Parathyroid adenoma (tissue), 2 donors: ENCODE measurements around the gene YY1.

Experiments
- H2AFZ ChIP-seq: fragments of 300-600 bp; sonication (generic); one replicate; pipeline ENCODE4 v1.7.0; 2017; ENCODE audit warnings: antibody characterized with exemption, mild to moderate bottlenecking
- H3K27ac ChIP-seq: fragments of 300-600 bp; sonication (generic); one replicate; pipeline ENCODE4 v1.7.0; 2017
- H3K27me3 ChIP-seq: fragments of 300-600 bp; sonication (generic); one replicate; pipeline ENCODE4 v1.7.0; 2017; ENCODE audit warnings: low read length; ENCODE audit not compliant: control insufficient read depth, insufficient read depth
- H3K36me3 ChIP-seq: fragments of 300-600 bp; sonication (generic); one replicate; pipeline ENCODE4 v1.7.0; 2017; ENCODE audit warnings: low read length; ENCODE audit not compliant: control insufficient read depth, insufficient read depth
- H3K4me1 ChIP-seq: fragments of 300-600 bp; sonication (generic); one replicate; pipeline ENCODE4 v1.7.0; 2017; ENCODE audit warnings: control low read depth
- H3K4me2 ChIP-seq: fragments of 300-600 bp; sonication (generic); one replicate; pipeline ENCODE4 v1.7.0; 2017; ENCODE audit warnings: low read length
- H3K4me3 ChIP-seq: fragments of 300-600 bp; sonication (generic); one replicate; pipeline ENCODE4 v1.7.0; 2017; ENCODE audit warnings: low read depth, low read length
- H3K79me2 ChIP-seq: fragments of 300-600 bp; sonication (generic); one replicate; pipeline ENCODE4 v1.7.0; 2017; ENCODE audit warnings: control low read depth
- H3K9ac ChIP-seq: fragments of 300-600 bp; sonication (generic); one replicate; pipeline ENCODE4 v1.7.0; 2017; ENCODE audit warnings: mild to moderate bottlenecking
- H3K9me3 ChIP-seq: fragments of 300-600 bp; sonication (generic); one replicate; pipeline ENCODE4 v1.7.0; 2017; ENCODE audit warnings: low read length; ENCODE audit not compliant: control insufficient read depth
- TF ChIP-seq, protein P1 (sequence below): fragments of 300-600 bp; sonication (generic); IDR thresholded peaks from one replicate; pipeline ENCODE4 v1.7.0; 2017; ENCODE audit warnings: antibody characterized with exemption, mild to moderate bottlenecking
- donor health status: primary hyperparathyroidism.

Gene YY1

DNA sequence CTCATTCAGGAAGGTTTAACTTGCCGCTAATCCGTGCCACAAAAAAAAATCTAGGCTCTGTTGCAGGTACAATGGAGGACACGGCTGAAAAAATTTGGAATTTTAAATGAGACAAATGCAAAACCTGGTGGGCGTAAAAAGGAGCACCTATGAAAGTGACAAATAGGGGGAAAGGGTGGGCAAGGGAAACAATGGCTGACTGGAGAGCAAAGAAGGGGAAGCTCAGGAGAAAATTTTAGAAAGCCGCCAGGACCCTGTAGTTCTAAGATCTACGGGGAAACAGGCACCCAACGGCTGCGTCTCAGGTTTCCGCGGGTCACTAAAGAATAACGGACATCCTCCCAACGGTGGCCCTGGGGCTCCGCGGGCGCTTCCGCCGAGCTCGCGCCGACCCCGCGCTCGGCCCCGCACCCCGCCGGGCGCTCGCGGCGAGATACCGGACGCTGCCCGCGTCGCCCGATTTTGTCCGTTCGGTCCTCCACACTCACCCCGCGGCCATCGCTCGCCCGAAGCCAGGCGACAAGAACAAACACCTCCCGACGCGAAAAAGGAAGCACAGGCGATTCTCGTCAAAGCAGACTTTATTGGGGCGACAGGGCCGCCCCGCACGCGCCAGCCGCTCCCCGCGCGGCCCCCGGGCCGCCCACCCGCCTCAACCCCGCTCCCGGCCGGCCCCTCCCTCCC is 1.1 kb upstream of the YY1 start:
- H3K27ac ChIP-seq, result peak overlapping the region; percentile 86
- peaks cover 60% of the 10 kb centered on the region for H3K79me2 ChIP-seq
- H3K27me3 ChIP-seq, result no peaks in the 10 kb centered on the region
- peak overlapping the region; percentile 61 for H3K4me2 ChIP-seq
- H3K4me1 ChIP-seq, result peaks cover 20% of the 10 kb centered on the region
- peak overlapping the region; percentile 67 for H2AFZ ChIP-seq
- no peaks in the 10 kb centered on the region for H3K9me3 ChIP-seq
- H3K4me3 ChIP-seq, result peak overlapping the region; percentile 58
- no peaks in the 10 kb centered on the region for H3K36me3 ChIP-seq
- TF ChIP-seq, protein P1, sequence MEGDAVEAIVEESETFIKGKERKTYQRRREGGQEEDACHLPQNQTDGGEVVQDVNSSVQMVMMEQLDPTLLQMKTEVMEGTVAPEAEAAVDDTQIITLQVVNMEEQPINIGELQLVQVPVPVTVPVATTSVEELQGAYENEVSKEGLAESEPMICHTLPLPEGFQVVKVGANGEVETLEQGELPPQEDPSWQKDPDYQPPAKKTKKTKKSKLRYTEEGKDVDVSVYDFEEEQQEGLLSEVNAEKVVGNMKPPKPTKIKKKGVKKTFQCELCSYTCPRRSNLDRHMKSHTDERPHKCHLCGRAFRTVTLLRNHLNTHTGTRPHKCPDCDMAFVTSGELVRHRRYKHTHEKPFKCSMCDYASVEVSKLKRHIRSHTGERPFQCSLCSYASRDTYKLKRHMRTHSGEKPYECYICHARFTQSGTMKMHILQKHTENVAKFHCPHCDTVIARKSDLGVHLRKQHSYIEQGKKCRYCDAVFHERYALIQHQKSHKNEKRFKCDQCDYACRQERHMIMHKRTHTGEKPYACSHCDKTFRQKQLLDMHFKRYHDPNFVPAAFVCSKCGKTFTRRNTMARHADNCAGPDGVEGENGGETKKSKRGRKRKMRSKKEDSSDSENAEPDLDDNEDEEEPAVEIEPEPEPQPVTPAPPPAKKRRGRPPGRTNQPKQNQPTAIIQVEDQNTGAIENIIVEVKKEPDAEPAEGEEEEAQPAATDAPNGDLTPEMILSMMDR, result no peak
- no peak overlapping the region for H3K9ac ChIP-seq

DNA sequence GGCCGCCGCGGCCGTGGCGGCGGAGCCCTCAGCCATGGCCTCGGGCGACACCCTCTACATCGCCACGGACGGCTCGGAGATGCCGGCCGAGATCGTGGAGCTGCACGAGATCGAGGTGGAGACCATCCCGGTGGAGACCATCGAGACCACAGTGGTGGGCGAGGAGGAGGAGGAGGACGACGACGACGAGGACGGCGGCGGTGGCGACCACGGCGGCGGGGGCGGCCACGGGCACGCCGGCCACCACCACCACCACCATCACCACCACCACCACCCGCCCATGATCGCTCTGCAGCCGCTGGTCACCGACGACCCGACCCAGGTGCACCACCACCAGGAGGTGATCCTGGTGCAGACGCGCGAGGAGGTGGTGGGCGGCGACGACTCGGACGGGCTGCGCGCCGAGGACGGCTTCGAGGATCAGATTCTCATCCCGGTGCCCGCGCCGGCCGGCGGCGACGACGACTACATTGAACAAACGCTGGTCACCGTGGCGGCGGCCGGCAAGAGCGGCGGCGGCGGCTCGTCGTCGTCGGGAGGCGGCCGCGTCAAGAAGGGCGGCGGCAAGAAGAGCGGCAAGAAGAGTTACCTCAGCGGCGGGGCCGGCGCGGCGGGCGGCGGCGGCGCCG is 381 bp downstream of the YY1 start:
- no peaks in the 10 kb centered on the region for H3K27me3 ChIP-seq
- peak overlapping the region; percentile 79 for H3K4me2 ChIP-seq
- H2AFZ ChIP-seq, result peak overlapping the region; percentile 75
- no peaks in the 10 kb centered on the region for H3K36me3 ChIP-seq
- TF ChIP-seq, protein P1, result no peak
- peak overlapping the region; percentile 92 for H3K27ac ChIP-seq
- H3K79me2 ChIP-seq, result peaks cover 62% of the 10 kb centered on the region
- H3K4me3 ChIP-seq, result peak overlapping the region; percentile 94
- H3K9ac ChIP-seq, result peak overlapping the region; percentile 83
- no peaks in the 10 kb centered on the region for H3K9me3 ChIP-seq
- H3K4me1 ChIP-seq, result peaks cover 25% of the 10 kb centered on the region

DNA sequence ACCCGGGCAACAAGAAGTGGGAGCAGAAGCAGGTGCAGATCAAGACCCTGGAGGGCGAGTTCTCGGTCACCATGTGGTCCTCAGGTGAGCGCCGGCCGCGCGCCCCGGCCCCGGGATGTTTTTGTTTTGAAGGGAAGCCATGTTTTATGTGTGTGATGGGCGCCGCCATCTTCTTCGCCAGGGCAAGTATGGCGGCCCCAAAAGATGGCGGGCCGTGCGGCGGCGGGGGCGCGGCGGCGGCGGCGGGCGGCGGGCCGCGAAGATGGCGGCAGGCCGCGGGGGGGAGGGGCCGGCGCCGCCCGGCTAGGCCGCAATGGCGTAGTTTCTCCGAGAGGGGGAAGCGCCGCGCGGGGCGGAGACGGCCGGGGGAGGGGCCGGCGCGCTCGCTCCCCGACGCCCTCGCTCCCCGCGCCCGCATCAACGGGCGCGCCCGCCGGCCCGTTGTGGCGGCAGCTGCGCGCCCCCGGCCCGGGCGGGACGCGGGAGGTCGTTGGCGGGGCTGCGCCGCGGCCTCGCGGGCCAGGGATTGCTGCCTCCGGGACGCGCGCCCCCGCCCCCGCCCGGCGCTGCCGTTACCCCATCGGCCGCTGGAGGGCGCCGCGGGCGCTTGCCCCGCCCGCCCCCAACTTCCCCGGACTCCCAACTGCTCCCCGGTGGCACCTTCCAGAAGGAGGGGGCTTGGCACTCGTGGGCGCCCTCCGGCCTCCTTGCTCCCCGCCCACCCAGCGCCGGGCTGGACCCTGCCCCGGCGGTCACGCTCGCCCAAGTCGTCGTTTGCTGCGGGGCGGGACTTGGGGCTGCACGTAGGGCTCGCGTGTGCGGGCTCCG is 1.1 kb downstream of the YY1 start:
- H3K79me2 ChIP-seq, result peaks cover 65% of the 10 kb centered on the region
- H3K4me2 ChIP-seq, result peak overlapping the region; percentile 91
- H3K27ac ChIP-seq, result peak overlapping the region; percentile 92
- peaks cover 25% of the 10 kb centered on the region for H3K4me1 ChIP-seq
- TF ChIP-seq, protein P1, result peak; percentile 73
- H3K9ac ChIP-seq, result peak overlapping the region; percentile 83
- H3K9me3 ChIP-seq, result no peaks in the 10 kb centered on the region
- peak overlapping the region; percentile 77 for H2AFZ ChIP-seq
- H3K4me3 ChIP-seq, result peak overlapping the region; percentile 94
- H3K27me3 ChIP-seq, result no peaks in the 10 kb centered on the region
- H3K36me3 ChIP-seq, result no peaks in the 10 kb centered on the region

DNA sequence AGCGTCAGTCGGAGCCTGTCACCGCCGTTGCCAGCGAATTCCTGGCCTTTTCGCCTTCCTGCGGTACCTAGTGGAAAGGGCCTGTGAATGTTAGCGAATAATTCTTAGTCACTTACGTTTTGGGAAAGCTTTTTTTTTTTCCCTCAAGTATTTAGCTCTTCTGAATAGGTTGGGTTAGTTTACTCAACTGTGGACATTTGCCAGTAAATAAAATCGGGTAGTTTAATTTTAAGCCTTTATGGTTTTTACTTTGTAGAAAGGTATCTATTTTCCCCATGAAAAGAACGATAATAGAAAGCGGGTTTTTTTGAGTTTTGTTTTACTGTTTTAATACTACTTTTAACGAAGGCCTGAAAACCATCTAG is 1.7 kb downstream of the YY1 start:
- Histone ChIP-seq H3K27ac (peak overlapping the region; percentile 89), H3K4me3 (peak overlapping the region; percentile 76), H3K27me3 (no peaks in the 10 kb centered on the region), H2AFZ (peak overlapping the region; percentile 77), H3K4me2 (peak overlapping the region; percentile 91), H3K9me3 (no peaks in the 10 kb centered on the region), H3K36me3 (no peaks in the 10 kb centered on the region), H3K79me2 (peaks cover 65% of the 10 kb centered on the region), H3K4me1 (peaks cover 25% of the 10 kb centered on the region), H3K9ac (peak overlapping the region; percentile 1)
- TF ChIP-seq, protein P1, result no peak
